NCI-H82 treated with DMSO at 0.1 percent for 48 hours (cell line): Measurements from ENCODE around the gene RBBP4.
"Not testable (repeated sequence)": the region's sequence is repeated elsewhere in the genome, so short reads cannot be mapped to it uniquely, and the experiment has no call there.

Experiments used
- DNase-seq: peaks from one replicate; lab custom pipeline; 2025; ENCODE audit not compliant: unreplicated experiment; lab: John Stamatoyannopoulos, UW

RBBP4 gene

GRCh38 chr1:32636914-32637645 lies 13.9 kb upstream of the RBBP4 start:
- no peak for DNase-seq

GRCh38 chr1:32639489-32640075 lies 11.4 kb upstream of the RBBP4 start:
- DNase-seq: no peak

- not testable (repeated sequence) for DNase-seq
Observed at GRCh38 chr1:32642292-32642827, 8.6 kb upstream of the RBBP4 start.

- no peak for DNase-seq
Observed at GRCh38 chr1:32644426-32644825, 6.6 kb upstream of the RBBP4 start.

- DNase-seq: no peak
Observed at GRCh38 chr1:32647308-32648134, 3.5 kb upstream of the RBBP4 start.

- peak; percentile 96 for DNase-seq
Observed at GRCh38 chr1:32650248-32650751, 708 bp upstream of the RBBP4 start, which contains the start of gene ZBTB8OS. ZBTB8OS (minus strand) TSS chr1:32650550; CDS start chr1:32650529, 21 bp downstream.

- no peak for DNase-seq
Observed at GRCh38 chr1:32651461-32652073, 559 bp downstream of the RBBP4 start.

- DNase-seq: no peak
Observed at GRCh38 chr1:32652244-32652962, 1.4 kb downstream of the RBBP4 start.

GRCh38 chr1:32659581-32659980 lies 8.6 kb downstream of the RBBP4 start:
- DNase-seq: no peak

GRCh38 chr1:32665915-32666314 lies 14.9 kb downstream of the RBBP4 start:
- no peak for DNase-seq

- DNase-seq: no peak
Observed at GRCh38 chr1:32666901-32667566, 16.0 kb downstream of the RBBP4 start.

GRCh38 chr1:32668716-32669115 lies 17.7 kb downstream of the RBBP4 start:
- not testable (repeated sequence) for DNase-seq

GRCh38 chr1:32676945-32677344 lies 25.9 kb downstream of the RBBP4 start:
- no peak for DNase-seq

- DNase-seq: not testable (repeated sequence)
Observed at GRCh38 chr1:32679993-32680392, 29.0 kb downstream of the RBBP4 start.

- DNase-seq: no peak
Observed at GRCh38 chr1:32680642-32681041, 29.6 kb downstream of the RBBP4 start.

- DNase-seq: no peak
Observed at GRCh38 chr1:32681509-32681908, 30.5 kb downstream of the RBBP4 start.

GRCh38 chr1:32681999-32682398 lies 31.0 kb downstream of the RBBP4 start:
- DNase-seq: no peak

GRCh38 chr1:32683397-32683796 lies 32.4 kb downstream of the RBBP4 start:
- DNase-seq: no peak

- DNase-seq: no peak
Observed at GRCh38 chr1:32684167-32684811, 33.3 kb downstream of the RBBP4 start.
